A549 (cell line): ENCODE measurements around the gene PPP2R3B.

ENCODE experiments used
- HDAC2 ChIP-seq: fragments of 200-600 bp; sonication (generic); IDR thresholded peaks from 2 replicates; pipeline ENCODE4 v1.6.1; 2016
- MYC ChIP-seq: IDR thresholded peaks from 2 replicates; pipeline ENCODE4 v1.6.1; 2012; ENCODE audit warnings: mild to moderate bottlenecking, inconsistent platforms, low read length, improper control_type of control experiment, borderline replicate concordance
- SMC3 ChIP-seq: fragments of >200 bp; sonication (Bioruptor Twin); formaldehyde crosslinking; IDR thresholded peaks from 3 replicates; pipeline ENCODE4 v1.6.1; 2018; ENCODE audit warnings: inconsistent platforms
- TF ChIP-seq, protein P1 (sequence below): fragments of >200 bp; sonication (Bioruptor Twin); formaldehyde crosslinking; IDR thresholded peaks from 3 replicates; pipeline ENCODE4 v1.5.1; 2016

- TF ChIP-seq, protein P1, sequence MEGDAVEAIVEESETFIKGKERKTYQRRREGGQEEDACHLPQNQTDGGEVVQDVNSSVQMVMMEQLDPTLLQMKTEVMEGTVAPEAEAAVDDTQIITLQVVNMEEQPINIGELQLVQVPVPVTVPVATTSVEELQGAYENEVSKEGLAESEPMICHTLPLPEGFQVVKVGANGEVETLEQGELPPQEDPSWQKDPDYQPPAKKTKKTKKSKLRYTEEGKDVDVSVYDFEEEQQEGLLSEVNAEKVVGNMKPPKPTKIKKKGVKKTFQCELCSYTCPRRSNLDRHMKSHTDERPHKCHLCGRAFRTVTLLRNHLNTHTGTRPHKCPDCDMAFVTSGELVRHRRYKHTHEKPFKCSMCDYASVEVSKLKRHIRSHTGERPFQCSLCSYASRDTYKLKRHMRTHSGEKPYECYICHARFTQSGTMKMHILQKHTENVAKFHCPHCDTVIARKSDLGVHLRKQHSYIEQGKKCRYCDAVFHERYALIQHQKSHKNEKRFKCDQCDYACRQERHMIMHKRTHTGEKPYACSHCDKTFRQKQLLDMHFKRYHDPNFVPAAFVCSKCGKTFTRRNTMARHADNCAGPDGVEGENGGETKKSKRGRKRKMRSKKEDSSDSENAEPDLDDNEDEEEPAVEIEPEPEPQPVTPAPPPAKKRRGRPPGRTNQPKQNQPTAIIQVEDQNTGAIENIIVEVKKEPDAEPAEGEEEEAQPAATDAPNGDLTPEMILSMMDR = no peak
- TF ChIP-seq MYC (no peak), SMC3 (no peak), HDAC2 (no peak)
Observed at GRCh38 chrX:355329-356050, 31.2 kb downstream of the PPP2R3B start.
